ENCODE measurements around the gene NLRX1.

GRCh38 chr11:119194811-119195440 lies 26.4 kb downstream of the NLRX1 start:
- TF ChIP-seq CTCF (IDR thresholded peaks at IDR 0.05) (no peak), POLR2A (IDR thresholded peaks at IDR 0.05) (no peak), EP300 (IDR thresholded peaks at IDR 0.05) (no peak)
